ENCODE measurements around the gene DGUOK. TPM values are rescaled to one million over a fixed set of nuclear protein-coding genes. Genes with fewer than 3 reads are reported as not detected.
A peak's percentile ranks its signal among the peaks of the same experiment; 100 is the strongest.
"Not testable (repeated sequence)": the region's sequence is repeated elsewhere in the genome, so short reads cannot be mapped to it uniquely, and the experiment has no call there.

The DGUOK gene
- total and polyA plus RNA-seq, 2 donors (not counting 1 experiment from before 2014, with no cell fraction given) = 54.3 to 93.7 TPM

DNA sequence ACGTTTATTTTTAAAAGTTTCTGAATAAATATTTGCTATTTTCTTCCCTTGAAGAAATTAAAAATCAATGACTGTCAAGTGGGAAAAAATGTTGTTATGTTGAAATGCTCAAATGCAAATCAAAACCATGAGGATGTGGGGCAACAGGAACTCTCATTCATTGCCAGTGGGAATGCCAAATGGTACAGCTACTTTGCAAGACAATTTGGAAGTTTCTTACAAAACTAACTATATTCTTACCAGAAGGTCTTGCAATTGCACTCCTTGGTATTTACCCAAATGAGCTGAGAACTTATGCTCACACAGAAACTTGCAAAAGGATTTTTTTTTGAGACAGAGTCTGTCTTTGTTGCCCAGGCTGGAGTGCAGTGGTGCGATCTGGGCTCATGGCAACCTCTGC lies 41.3 kb upstream of the DGUOK start:
- no peak for TF ChIP-seq EZH2 (IDR thresholded peaks at IDR 0.05; ENCODE audit: low read length, missing control alignments)
- TF ChIP-seq, protein P1, sequence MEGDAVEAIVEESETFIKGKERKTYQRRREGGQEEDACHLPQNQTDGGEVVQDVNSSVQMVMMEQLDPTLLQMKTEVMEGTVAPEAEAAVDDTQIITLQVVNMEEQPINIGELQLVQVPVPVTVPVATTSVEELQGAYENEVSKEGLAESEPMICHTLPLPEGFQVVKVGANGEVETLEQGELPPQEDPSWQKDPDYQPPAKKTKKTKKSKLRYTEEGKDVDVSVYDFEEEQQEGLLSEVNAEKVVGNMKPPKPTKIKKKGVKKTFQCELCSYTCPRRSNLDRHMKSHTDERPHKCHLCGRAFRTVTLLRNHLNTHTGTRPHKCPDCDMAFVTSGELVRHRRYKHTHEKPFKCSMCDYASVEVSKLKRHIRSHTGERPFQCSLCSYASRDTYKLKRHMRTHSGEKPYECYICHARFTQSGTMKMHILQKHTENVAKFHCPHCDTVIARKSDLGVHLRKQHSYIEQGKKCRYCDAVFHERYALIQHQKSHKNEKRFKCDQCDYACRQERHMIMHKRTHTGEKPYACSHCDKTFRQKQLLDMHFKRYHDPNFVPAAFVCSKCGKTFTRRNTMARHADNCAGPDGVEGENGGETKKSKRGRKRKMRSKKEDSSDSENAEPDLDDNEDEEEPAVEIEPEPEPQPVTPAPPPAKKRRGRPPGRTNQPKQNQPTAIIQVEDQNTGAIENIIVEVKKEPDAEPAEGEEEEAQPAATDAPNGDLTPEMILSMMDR (conservative IDR thresholded peaks at IDR 0.05 in 1 of 2, IDR thresholded peaks at IDR 0.05 in 1 of 2; ENCODE audit: low read depth in 1 of 2, low read length in 2 of 2) = no peak
- no peak overlapping the region for H3K4me3 ChIP-seq (replicated peaks in 1 of 4; ENCODE audit: control extremely low read depth in 1 of 4, insufficient read depth in 1 of 4, low read depth in 3 of 4, low read length in 4 of 4)
- H3K79me2 ChIP-seq (ENCODE audit: control insufficient read depth, insufficient read depth, low read length) = no peaks in the 10 kb centered on the region
- no peak overlapping the region for H3K27ac ChIP-seq (ENCODE audit: insufficient read depth, low read length)
- H2AFZ ChIP-seq (ENCODE audit: low read length) = no peak overlapping the region
- H3K4me1 ChIP-seq (ENCODE audit: control insufficient read depth, extremely low read depth, insufficient read depth, low read length) = no peaks in the 10 kb centered on the region
- H3K4me2 ChIP-seq (ENCODE audit: extremely low read depth, insufficient read depth, low read length) = no peak overlapping the region
- no peak overlapping the region for H3K9ac ChIP-seq (ENCODE audit: insufficient read depth, low read length)
- H3K9me3 ChIP-seq (ENCODE audit: control insufficient read depth, insufficient read depth, low read depth, low read length) = no peaks in the 10 kb centered on the region
- no peaks in the 10 kb centered on the region for H4K20me1 ChIP-seq (ENCODE audit: control insufficient read depth, extremely low read depth, insufficient read depth, low read length)
- peaks cover 2% of the 10 kb centered on the region for H3K27me3 ChIP-seq (ENCODE audit: control insufficient read depth, insufficient read depth, low read length)
- no peaks in the 10 kb centered on the region for H3K36me3 ChIP-seq (ENCODE audit: control insufficient read depth, insufficient read depth, low read length)
- DNase-seq (ENCODE audit: low read depth in 2 of 2) = no peak

DNA sequence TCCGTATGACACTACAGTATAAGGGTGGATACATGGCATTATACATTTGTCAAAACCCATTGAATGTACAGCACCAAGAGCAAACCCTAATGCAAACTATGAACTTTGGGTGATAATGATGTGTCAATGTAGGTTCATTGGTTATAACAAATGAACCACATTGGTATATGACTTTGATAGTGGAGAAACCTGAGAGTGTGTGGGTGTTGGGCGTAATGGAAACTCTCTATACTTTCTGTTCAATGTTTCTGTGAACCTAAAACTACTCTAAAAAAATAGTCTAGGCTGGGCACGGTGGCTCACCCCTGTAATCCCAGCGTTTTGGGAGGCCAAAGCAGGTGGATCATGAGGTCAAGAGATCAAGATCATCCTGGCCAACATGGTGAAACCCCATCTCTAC lies 40.3 kb upstream of the DGUOK start:
- TF ChIP-seq EZH2 (IDR thresholded peaks at IDR 0.05; ENCODE audit: low read length, missing control alignments) = no peak
- TF ChIP-seq, protein P1 (conservative IDR thresholded peaks at IDR 0.05 in 1 of 2, IDR thresholded peaks at IDR 0.05 in 1 of 2; ENCODE audit: low read depth in 1 of 2, low read length in 2 of 2) = no peak
- H2AFZ ChIP-seq (ENCODE audit: low read length) = no peak overlapping the region
- peaks cover 2% of the 10 kb centered on the region for H3K4me1 ChIP-seq (ENCODE audit: control insufficient read depth, extremely low read depth, insufficient read depth, low read length)
- no peak overlapping the region for H3K9ac ChIP-seq (ENCODE audit: insufficient read depth, low read length)
- H4K20me1 ChIP-seq (ENCODE audit: control insufficient read depth, extremely low read depth, insufficient read depth, low read length) = no peaks in the 10 kb centered on the region
- no peaks in the 10 kb centered on the region for H3K79me2 ChIP-seq (ENCODE audit: control insufficient read depth, insufficient read depth, low read length)
- H3K27me3 ChIP-seq (ENCODE audit: control insufficient read depth, insufficient read depth, low read length) = peaks cover 2% of the 10 kb centered on the region
- H3K9me3 ChIP-seq (ENCODE audit: control insufficient read depth, insufficient read depth, low read depth, low read length) = no peaks in the 10 kb centered on the region
- H3K4me2 ChIP-seq (ENCODE audit: extremely low read depth, insufficient read depth, low read length) = no peak overlapping the region
- no peaks in the 10 kb centered on the region for H3K36me3 ChIP-seq (ENCODE audit: control insufficient read depth, insufficient read depth, low read length)
- no peak for DNase-seq (ENCODE audit: low read depth in 2 of 2)
- no peak overlapping the region for H3K4me3 ChIP-seq (replicated peaks in 1 of 4; ENCODE audit: control extremely low read depth in 1 of 4, insufficient read depth in 1 of 4, low read depth in 3 of 4, low read length in 4 of 4)
- no peak overlapping the region for H3K27ac ChIP-seq (ENCODE audit: insufficient read depth, low read length)

DNA sequence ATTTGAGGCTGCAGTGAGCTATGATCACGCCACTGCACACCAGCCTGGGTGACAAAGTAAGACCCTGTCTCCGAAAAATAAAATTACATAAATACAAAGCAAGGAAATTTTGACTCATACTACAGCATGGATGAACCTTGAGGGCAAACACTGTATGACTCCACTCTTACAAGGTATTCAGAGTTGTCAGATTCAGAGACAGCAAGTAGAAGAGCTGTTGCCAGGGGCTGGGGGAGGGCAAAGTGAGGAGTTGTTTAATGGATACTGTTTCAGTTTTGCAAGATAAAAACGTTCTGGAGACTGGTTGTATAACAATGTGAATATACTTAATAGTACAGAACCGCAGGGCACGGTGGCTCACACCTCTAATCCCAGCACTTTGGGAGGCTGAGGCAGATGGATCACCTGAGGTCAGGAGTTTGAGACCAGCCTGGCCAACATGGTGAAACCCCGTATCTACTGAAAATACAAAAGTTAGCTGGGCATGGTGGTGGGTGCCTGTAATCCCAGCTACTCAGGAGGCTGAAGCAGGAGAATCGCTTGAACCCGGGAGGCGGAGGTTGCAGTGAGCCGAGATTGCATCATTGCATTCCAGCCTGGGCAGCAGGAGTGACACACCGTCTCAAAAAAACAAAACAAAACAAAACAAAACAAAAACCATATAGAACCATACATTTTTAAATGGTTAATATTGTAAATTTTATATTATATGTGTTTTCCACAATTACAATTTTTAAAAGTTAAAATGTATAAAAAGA lies 38.9 kb upstream of the DGUOK start:
- H3K4me3 ChIP-seq (replicated peaks in 1 of 4; ENCODE audit: control extremely low read depth in 1 of 4, insufficient read depth in 1 of 4, low read depth in 3 of 4, low read length in 4 of 4); H3K4me2 ChIP-seq (ENCODE audit: extremely low read depth, insufficient read depth, low read length); H3K79me2 ChIP-seq (ENCODE audit: control insufficient read depth, insufficient read depth, low read length); H3K27me3 ChIP-seq (ENCODE audit: control insufficient read depth, insufficient read depth, low read length); H3K9ac ChIP-seq (ENCODE audit: insufficient read depth, low read length); H2AFZ ChIP-seq (ENCODE audit: low read length); H3K4me1 ChIP-seq (ENCODE audit: control insufficient read depth, extremely low read depth, insufficient read depth, low read length); H3K9me3 ChIP-seq (ENCODE audit: control insufficient read depth, insufficient read depth, low read depth, low read length); H3K27ac ChIP-seq (ENCODE audit: insufficient read depth, low read length); H3K36me3 ChIP-seq (ENCODE audit: control insufficient read depth, insufficient read depth, low read length); H4K20me1 ChIP-seq (ENCODE audit: control insufficient read depth, extremely low read depth, insufficient read depth, low read length): not testable (repeated sequence)
- peak in 1 of 2 donors; percentile 15 for DNase-seq (ENCODE audit: low read depth in 2 of 2)

Measured in fibroblast of lung (primary cell).